Measurements from ENCODE around the gene MIEF1. TPM values are rescaled to one million over a fixed set of nuclear protein-coding genes. Genes with fewer than 3 reads are reported as not detected.
A peak's percentile ranks its signal among the peaks of the same experiment; 100 is the strongest.

Gene MIEF1
- total and polyA plus RNA-seq, 8 donors = 5.1 to 47.3 (median 16.2) TPM

GRCh38 chr22:39558254-39558727, 56.2 kb downstream of the MIEF1 start:
- Histone ChIP-seq H3K36me3 (no peaks in the 10 kb centered on the region), H3K27me3 (peaks cover 19 to 84% (median 53%) of the 10 kb centered on the region in 3 donors), H3K9me3 (no peaks in the 10 kb centered on the region), H3K27ac (no peak overlapping the region), H3K4me1 (peaks cover 14 to 18% (median 15%) of the 10 kb centered on the region in 4 donors), H3K4me3 (peak overlapping the region; percentile 32 to 39 (median 36))
- intact Hi-C loops (cut with DNase I; ENCODE audit: low total_unique reads) = no loop called here
- 7 to 15% (median 10%) methylated on average over 25 to 34 of the region's 34 CpGs for WGBS, 5 donors
- DNase-seq = peak in 1 of 2 donors; percentile 28
- TF ChIP-seq POLR2A (IDR thresholded peaks at IDR 0.05) (no peak), POLR2AphosphoS5 (IDR thresholded peaks at IDR 0.05) (no peak), EP300 (IDR thresholded peaks at IDR 0.05) (no peak)
- TF ChIP-seq, protein P1, sequence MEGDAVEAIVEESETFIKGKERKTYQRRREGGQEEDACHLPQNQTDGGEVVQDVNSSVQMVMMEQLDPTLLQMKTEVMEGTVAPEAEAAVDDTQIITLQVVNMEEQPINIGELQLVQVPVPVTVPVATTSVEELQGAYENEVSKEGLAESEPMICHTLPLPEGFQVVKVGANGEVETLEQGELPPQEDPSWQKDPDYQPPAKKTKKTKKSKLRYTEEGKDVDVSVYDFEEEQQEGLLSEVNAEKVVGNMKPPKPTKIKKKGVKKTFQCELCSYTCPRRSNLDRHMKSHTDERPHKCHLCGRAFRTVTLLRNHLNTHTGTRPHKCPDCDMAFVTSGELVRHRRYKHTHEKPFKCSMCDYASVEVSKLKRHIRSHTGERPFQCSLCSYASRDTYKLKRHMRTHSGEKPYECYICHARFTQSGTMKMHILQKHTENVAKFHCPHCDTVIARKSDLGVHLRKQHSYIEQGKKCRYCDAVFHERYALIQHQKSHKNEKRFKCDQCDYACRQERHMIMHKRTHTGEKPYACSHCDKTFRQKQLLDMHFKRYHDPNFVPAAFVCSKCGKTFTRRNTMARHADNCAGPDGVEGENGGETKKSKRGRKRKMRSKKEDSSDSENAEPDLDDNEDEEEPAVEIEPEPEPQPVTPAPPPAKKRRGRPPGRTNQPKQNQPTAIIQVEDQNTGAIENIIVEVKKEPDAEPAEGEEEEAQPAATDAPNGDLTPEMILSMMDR (IDR thresholded peaks at IDR 0.05) = no peak

- peaks cover 14 to 18% (median 15%) of the 10 kb centered on the region in 4 donors for H3K4me1 ChIP-seq
- WGBS, 5 donors = 79 to 88% (median 85%) methylated on average over 7 to 14 of the region's 14 CpGs
- H3K9me3 ChIP-seq = no peaks in the 10 kb centered on the region
- intact Hi-C loops (cut with DNase I; ENCODE audit: low total_unique reads) = no loop called here
- H3K36me3 ChIP-seq = no peaks in the 10 kb centered on the region
- no peak for DNase-seq
- H3K27me3 ChIP-seq = peaks cover 19 to 91% (median 53%) of the 10 kb centered on the region in 3 donors
- TF ChIP-seq, protein P1 (IDR thresholded peaks at IDR 0.05) = no peak
- TF ChIP-seq EP300 (IDR thresholded peaks at IDR 0.05) (no peak), POLR2AphosphoS5 (IDR thresholded peaks at IDR 0.05) (no peak), POLR2A (IDR thresholded peaks at IDR 0.05) (no peak)
- no peak overlapping the region for H3K27ac ChIP-seq
- no peak overlapping the region for H3K4me3 ChIP-seq
These were observed 56.9 kb downstream of the MIEF1 start for GRCh38 chr22:39558950-39559349.

GRCh38 chr22:39559456-39560105, 57.5 kb downstream of the MIEF1 start:
- H3K36me3 ChIP-seq = no peaks in the 10 kb centered on the region
- no peak for DNase-seq
- TF ChIP-seq POLR2AphosphoS5 (IDR thresholded peaks at IDR 0.05) = no peak
- TF ChIP-seq EP300 (IDR thresholded peaks at IDR 0.05) = no peak
- TF ChIP-seq, protein P1 (IDR thresholded peaks at IDR 0.05) = peak in 2 of 7 experiments; percentile 19 to 37
- TF ChIP-seq POLR2A (IDR thresholded peaks at IDR 0.05) = no peak
- WGBS, 5 donors = 40 to 49% (median 46%) methylated on average over 6 to 11 of the region's 11 CpGs
- H3K4me1 ChIP-seq = peaks cover 14 to 18% (median 15%) of the 10 kb centered on the region in 4 donors
- intact Hi-C loops (cut with DNase I; ENCODE audit: low total_unique reads) = no loop called here
- H3K4me3 ChIP-seq = no peak overlapping the region
- no peak overlapping the region for H3K27ac ChIP-seq
- no peaks in the 10 kb centered on the region for H3K9me3 ChIP-seq
- H3K27me3 ChIP-seq = peaks cover 19 to 91% (median 53%) of the 10 kb centered on the region in 3 donors

- Histone ChIP-seq H3K9me3 (no peaks in the 10 kb centered on the region), H3K4me3 (no peak overlapping the region), H3K27ac (no peak overlapping the region), H3K27me3 (peaks cover 19 to 96% (median 53%) of the 10 kb centered on the region in 3 donors), H3K36me3 (no peaks in the 10 kb centered on the region), H3K4me1 (peaks cover 14 to 18% (median 15%) of the 10 kb centered on the region in 4 donors)
- TF ChIP-seq POLR2A (IDR thresholded peaks at IDR 0.05) = no peak
- TF ChIP-seq, protein P1 (IDR thresholded peaks at IDR 0.05) = no peak
- no peak for TF ChIP-seq EP300 (IDR thresholded peaks at IDR 0.05)
- no peak for TF ChIP-seq POLR2AphosphoS5 (IDR thresholded peaks at IDR 0.05)
- intact Hi-C loops (cut with DNase I; ENCODE audit: low total_unique reads) = no loop called here
- 32 to 54% (median 48%) methylated on average over 6 of the region's 6 CpGs for WGBS, 5 donors
- DNase-seq = no peak
These were observed 58.0 kb downstream of the MIEF1 start for GRCh38 chr22:39560127-39560526.

All from stomach (tissue), 9 donors.